Endothelial cell of umbilical vein (primary cell): ENCODE results near the gene AQP2. TPM values are rescaled to one million over a fixed set of nuclear protein-coding genes. Genes with fewer than 3 reads are reported as not detected.

Source experiments
- BruUV-seq: library from RNA; stranded (reverse); fragments of 400-500 nt; replicated peaks from 2 replicates; lab custom pipeline; 2021; lab: Mats Ljungman, UMichigan
- CTCF ChIA-PET: fragments of 300-600, 350-600 bp; sonication (Branson Sonifier 250); formaldehyde crosslinking; loops from one replicate; lab custom pipeline; 2021; ENCODE audit warnings: antibody characterized with exemption, inconsistent platforms; lab: Charles Lee
- POLR2A ChIA-PET: fragments of 300-600, 350-600 bp; sonication (Branson Sonifier 250); formaldehyde crosslinking; loops from one replicate; lab custom pipeline; 2021; ENCODE audit warnings: antibody characterized with exemption, inconsistent platforms; lab: Charles Lee
- DNase-seq: peaks from one replicate; pipeline ENCODE4 v3.0.0-alpha.2; 2011; ENCODE audit warnings: low read depth, low spot score
- FAIRE-seq: peaks from 2 replicates; lab custom pipeline; 2011; peaks lifted over from hg19 to GRCh38; lab: Jason Lieb, UNC
- H2AFZ ChIP-seq: 2 replicates; pipeline ENCODE4 v1.6.0; 2012; ENCODE audit warnings: low read depth, low read length, control low read depth, inconsistent platforms
- H3K27ac ChIP-seq: 2 replicates; pipeline ENCODE4 v1.5.1; 2011; ENCODE audit warnings: low read depth, mild to moderate bottlenecking, control low read depth, low read length, moderate library complexity; ENCODE audit not compliant: insufficient read depth
- H3K27me3 ChIP-seq, 2 experiments: 2 replicates each; pipeline versions ENCODE4 v1.6.0 to v1.6.1; 2011; ENCODE audit warnings: low read length in 2 of 2, mixed read lengths in 1 of 2; ENCODE audit not compliant: control insufficient read depth in 2 of 2, insufficient read depth in 2 of 2
- H3K36me3 ChIP-seq, 2 experiments: 2 replicates in 1 of 2; 3 replicates in 1 of 2; pipeline ENCODE4 v1.5.1; 2011; ENCODE audit warnings: low read length in 2 of 2, mild to moderate bottlenecking in 1 of 2, moderate library complexity in 1 of 2; ENCODE audit not compliant: control insufficient read depth in 2 of 2, insufficient read depth in 2 of 2; ENCODE audit errors: extremely low read depth in 1 of 2
- H3K4me1 ChIP-seq: 3 replicates; pipeline ENCODE4 v1.5.1; 2011; ENCODE audit warnings: mild to moderate bottlenecking, low read length; ENCODE audit not compliant: control insufficient read depth, insufficient read depth; ENCODE audit errors: extremely low read depth
- H3K4me2 ChIP-seq: 2 replicates; pipeline ENCODE4 v1.6.1; 2011; ENCODE audit warnings: low read length, control low read depth, mixed read lengths; ENCODE audit not compliant: insufficient read depth
- H3K4me3 ChIP-seq, 3 experiments: fragments of 200-600 bp in 1 of 3; sonication (generic), shearing (Covaris generic) in 1 of 3; replicated peaks in 1 of 3; 2 replicates each; pipeline ENCODE4 v1.5.1; 2011 to 2016; ENCODE audit warnings: control low read depth in 3 of 3, low read length in 3 of 3, mild to moderate bottlenecking in 2 of 3, inconsistent platforms in 1 of 3, low read depth in 1 of 3, moderate library complexity in 1 of 3; ENCODE audit not compliant: insufficient read depth in 1 of 3
- H3K79me2 ChIP-seq: 2 replicates; pipeline ENCODE4 v1.6.0; 2012; ENCODE audit warnings: low read length, inconsistent platforms; ENCODE audit not compliant: control insufficient read depth, insufficient read depth
- H3K9ac ChIP-seq: replicated peaks from 2 replicates; pipeline ENCODE3; 2011; ENCODE audit warnings: low read length, control low read depth; ENCODE audit not compliant: insufficient read depth; ENCODE audit errors: extremely low read depth
- H3K9me1 ChIP-seq: replicated peaks from 3 replicates; pipeline ENCODE4 v1.6.0; 2011; ENCODE audit warnings: mild to moderate bottlenecking, low read length; ENCODE audit not compliant: control insufficient read depth, insufficient read depth; ENCODE audit errors: extremely low read depth
- H3K9me3 ChIP-seq: replicated peaks from 2 replicates; pipeline ENCODE4 v1.5.1; 2012; ENCODE audit warnings: low read length, inconsistent platforms; ENCODE audit not compliant: control insufficient read depth, insufficient read depth
- H4K20me1 ChIP-seq: replicated peaks from 2 replicates; pipeline ENCODE3; 2011; ENCODE audit warnings: mild to moderate bottlenecking, low read length; ENCODE audit not compliant: control insufficient read depth, insufficient read depth; ENCODE audit errors: extremely low read depth
- EZH2 ChIP-seq: IDR thresholded peaks from 2 replicates; pipeline ENCODE4 v1.6.1; 2012; ENCODE audit warnings: borderline replicate concordance, low read depth, mild to moderate bottlenecking, moderate library complexity, low read length, inconsistent platforms; ENCODE audit not compliant: severe bottlenecking
- FOS ChIP-seq: IDR thresholded peaks from 2 replicates; pipeline ENCODE4 v1.6.1; 2011; ENCODE audit warnings: mild to moderate bottlenecking, low read length, moderate library complexity, borderline replicate concordance; ENCODE audit not compliant: insufficient read depth
- GATA2 ChIP-seq: IDR thresholded peaks from 2 replicates; pipeline ENCODE4 v1.7.0; 2011; ENCODE audit warnings: low read depth, mild to moderate bottlenecking, moderate library complexity, mixed read lengths, low read length; ENCODE audit not compliant: insufficient read length, insufficient read depth
- JUN ChIP-seq: IDR thresholded peaks from 2 replicates; pipeline ENCODE4 v1.6.1; 2011; ENCODE audit warnings: borderline replicate concordance, low read depth; ENCODE audit not compliant: insufficient read length, insufficient read depth
- MYC ChIP-seq: IDR thresholded peaks from one replicate; pipeline ENCODE4 v1.6.1; 2011; ENCODE audit warnings: mild to moderate bottlenecking, low read depth, low read length
- POLR2A ChIP-seq: IDR thresholded peaks from 2 replicates; pipeline ENCODE4 v1.6.1; 2012; ENCODE audit warnings: low read depth, mild to moderate bottlenecking, control low read depth, low read length
- POLR2AphosphoS5 ChIP-seq: IDR thresholded peaks from 2 replicates; pipeline ENCODE4 v1.6.1; 2012; ENCODE audit warnings: low read depth, mild to moderate bottlenecking, control low read depth, low read length, moderate library complexity; ENCODE audit not compliant: insufficient read depth
- dilution Hi-C: fragments of 300-500 bp; cut with MboI; formaldehyde crosslinking; loops from one replicate; pipeline ENCODE4 v1.15.0; 2019; ENCODE audit warnings: low sequenced_read_pairs; ENCODE audit not compliant: extremely low pct_ligation_motif_present
- intact Hi-C: fragments of 100-400 bp; cut with micrococcal nuclease; formaldehyde crosslinking; loops from one replicate; pipeline ENCODE4 v1.10.0; 2022
- polyA plus RNA-seq, 4 experiments: library from polyadenylated mRNA; depleted of rRNA in 3 of 4; stranded (reverse) in 3 of 4; unstranded in 1 of 4; fragments of >200 nt; gene quantifications; 2 replicates each; pipeline versions ENCODE4 v1.2.1 to v1.2.3, GENCODE V29; 2011 to 2012; ENCODE audit warnings: missing spikeins in 1 of 4
- total RNA-seq: library from RNA; stranded (reverse); gene quantifications from 2 replicates; pipeline ENCODE4 v1.2.3, GENCODE V29; 2021
- TF ChIP-seq, protein P1 (sequence below), 2 donors: IDR thresholded peaks; 1 replicate in 1 of 2; 2 replicates in 1 of 2; pipeline ENCODE4 v1.5.1; 2011; ENCODE audit warnings: low read length in 2 of 2, mild to moderate bottlenecking in 2 of 2, moderate library complexity in 2 of 2, control low read depth in 1 of 2, inconsistent platforms in 1 of 2, low read depth in 1 of 2; ENCODE audit not compliant: insufficient read depth in 1 of 2; ENCODE audit errors: extremely low read depth in 1 of 2
- TF ChIP-seq, protein P2 (sequence below): IDR thresholded peaks from 2 replicates; pipeline ENCODE4 v1.6.1; 2011; ENCODE audit not compliant: insufficient read depth, insufficient read length

AQP2 gene
- total and polyA plus RNA-seq, 2 donors (not counting 3 experiments of a cell fraction or from before 2014, with no cell fraction given) = not detected

- FAIRE-seq (no peak), DNase-seq (no peak)
- TF ChIP-seq, protein P1, sequence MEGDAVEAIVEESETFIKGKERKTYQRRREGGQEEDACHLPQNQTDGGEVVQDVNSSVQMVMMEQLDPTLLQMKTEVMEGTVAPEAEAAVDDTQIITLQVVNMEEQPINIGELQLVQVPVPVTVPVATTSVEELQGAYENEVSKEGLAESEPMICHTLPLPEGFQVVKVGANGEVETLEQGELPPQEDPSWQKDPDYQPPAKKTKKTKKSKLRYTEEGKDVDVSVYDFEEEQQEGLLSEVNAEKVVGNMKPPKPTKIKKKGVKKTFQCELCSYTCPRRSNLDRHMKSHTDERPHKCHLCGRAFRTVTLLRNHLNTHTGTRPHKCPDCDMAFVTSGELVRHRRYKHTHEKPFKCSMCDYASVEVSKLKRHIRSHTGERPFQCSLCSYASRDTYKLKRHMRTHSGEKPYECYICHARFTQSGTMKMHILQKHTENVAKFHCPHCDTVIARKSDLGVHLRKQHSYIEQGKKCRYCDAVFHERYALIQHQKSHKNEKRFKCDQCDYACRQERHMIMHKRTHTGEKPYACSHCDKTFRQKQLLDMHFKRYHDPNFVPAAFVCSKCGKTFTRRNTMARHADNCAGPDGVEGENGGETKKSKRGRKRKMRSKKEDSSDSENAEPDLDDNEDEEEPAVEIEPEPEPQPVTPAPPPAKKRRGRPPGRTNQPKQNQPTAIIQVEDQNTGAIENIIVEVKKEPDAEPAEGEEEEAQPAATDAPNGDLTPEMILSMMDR (IDR thresholded peaks at IDR 0.05; ENCODE audit: extremely low read depth in 1 of 2, insufficient read depth in 1 of 2, low read depth in 1 of 2, low read length in 2 of 2) = no peak
- TF ChIP-seq GATA2 (no peak), MYC (no peak), JUN (no peak), POLR2A (no peak), POLR2AphosphoS5 (no peak), EZH2 (no peak), FOS (no peak)
- TF ChIP-seq, protein P2, sequence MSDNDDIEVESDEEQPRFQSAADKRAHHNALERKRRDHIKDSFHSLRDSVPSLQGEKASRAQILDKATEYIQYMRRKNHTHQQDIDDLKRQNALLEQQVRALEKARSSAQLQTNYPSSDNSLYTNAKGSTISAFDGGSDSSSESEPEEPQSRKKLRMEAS = no peak
- no peak overlapping the region for H2AFZ ChIP-seq
- BruUV-seq = no TSS peak
- intact Hi-C loops = no loop called here
- no peaks in the 10 kb centered on the region for H3K9me3 ChIP-seq
- no peak overlapping the region for H3K27ac ChIP-seq
- no peaks in the 10 kb centered on the region for H3K9me1 ChIP-seq
- no peaks in the 10 kb centered on the region for H4K20me1 ChIP-seq
- no peak overlapping the region for H3K9ac ChIP-seq
- H3K36me3 ChIP-seq = no peaks in the 10 kb centered on the region
- H3K4me3 ChIP-seq = no peak overlapping the region
- ChIA-PET POLR2A (no interaction called here), CTCF (interaction anchor here (1.1 to 1.8 kb wide), 3 partner anchors 8 to 86 kb away, joined by 3 to 6 read pairs (median 3); no protein-coding TSS in a partner anchor)
- H3K4me1 ChIP-seq = peaks cover 14% of the 10 kb centered on the region
- dilution Hi-C loops = loop anchor here (25.0 kb wide), 1 partner anchor 107 kb away; the partner anchor contains the start of gene ASIC1
- no peak overlapping the region for H3K4me2 ChIP-seq
- no peaks in the 10 kb centered on the region for H3K27me3 ChIP-seq
- no peaks in the 10 kb centered on the region for H3K79me2 ChIP-seq
These were observed 4.6 kb downstream of the AQP2 start for GRCh38 chr12:49954863-49955830.
